Activated CD4-positive, CD25-positive, alpha-beta regulatory T cell treated with anti-CD3 and anti-CD28 coated beads, Interleukin-2, amount 50 U/mL, for 72 hours (primary cell): Measurements from ENCODE around the gene NPTXR.
A peak's percentile ranks its signal among the peaks of the same experiment; 100 is the strongest.

ENCODE experiments used
- DNase-seq: peaks from one replicate; pipeline ENCODE4 v3.0.0; 2021

The NPTXR gene

GRCh38 chr22:38850941-38851849, 7.4 kb upstream of the NPTXR start:
- no peak for DNase-seq

- DNase-seq, result no peak
These were observed 6.6 kb upstream of the NPTXR start for GRCh38 chr22:38850399-38850798.

GRCh38 chr22:38849811-38850210, 6.0 kb upstream of the NPTXR start:
- no peak for DNase-seq

- DNase-seq, result no peak
These were observed 2.6 kb upstream of the NPTXR start for GRCh38 chr22:38846412-38846811.

GRCh38 chr22:38845004-38845740, 1.3 kb upstream of the NPTXR start:
- no peak for DNase-seq

GRCh38 chr22:38844315-38845003, 631 bp upstream of the NPTXR start:
- no peak for DNase-seq

GRCh38 chr22:38843201-38843656, 599 bp downstream of the NPTXR start:
- DNase-seq, result peak; percentile 53

- no peak for DNase-seq
These were observed 1.2 kb downstream of the NPTXR start for GRCh38 chr22:38842512-38843200.

GRCh38 chr22:38841635-38842034, 2.2 kb downstream of the NPTXR start:
- DNase-seq, result no peak

GRCh38 chr22:38841211-38841610, 2.6 kb downstream of the NPTXR start:
- no peak for DNase-seq

GRCh38 chr22:38840129-38840528, 3.7 kb downstream of the NPTXR start:
- no peak for DNase-seq

- DNase-seq, result no peak
These were observed 4.1 kb downstream of the NPTXR start for GRCh38 chr22:38839686-38840085.

- no peak for DNase-seq
These were observed 6.4 kb downstream of the NPTXR start for GRCh38 chr22:38837414-38837928.

GRCh38 chr22:38835888-38836301, 7.9 kb downstream of the NPTXR start:
- DNase-seq, result no peak

- no peak for DNase-seq
These were observed 8.8 kb downstream of the NPTXR start for GRCh38 chr22:38834991-38835390.

- DNase-seq, result no peak
These were observed 9.4 kb downstream of the NPTXR start for GRCh38 chr22:38834215-38834953.

GRCh38 chr22:38833061-38833460, 10.8 kb downstream of the NPTXR start:
- DNase-seq, result no peak

GRCh38 chr22:38832005-38832978, 11.5 kb downstream of the NPTXR start:
- DNase-seq, result no peak

GRCh38 chr22:38831166-38831945, 12.5 kb downstream of the NPTXR start:
- no peak for DNase-seq

- no peak for DNase-seq
These were observed 13.1 kb downstream of the NPTXR start for GRCh38 chr22:38830845-38831108.
